ENCODE measurements around the gene TMEM175. TPM values are rescaled to one million over a fixed set of nuclear protein-coding genes. Genes with fewer than 3 reads are reported as not detected.

TMEM175 gene
- polyA plus RNA-seq, 1 of the 3 experiments (the other 2 are of a cell fraction), result 54.2 TPM

DNA sequence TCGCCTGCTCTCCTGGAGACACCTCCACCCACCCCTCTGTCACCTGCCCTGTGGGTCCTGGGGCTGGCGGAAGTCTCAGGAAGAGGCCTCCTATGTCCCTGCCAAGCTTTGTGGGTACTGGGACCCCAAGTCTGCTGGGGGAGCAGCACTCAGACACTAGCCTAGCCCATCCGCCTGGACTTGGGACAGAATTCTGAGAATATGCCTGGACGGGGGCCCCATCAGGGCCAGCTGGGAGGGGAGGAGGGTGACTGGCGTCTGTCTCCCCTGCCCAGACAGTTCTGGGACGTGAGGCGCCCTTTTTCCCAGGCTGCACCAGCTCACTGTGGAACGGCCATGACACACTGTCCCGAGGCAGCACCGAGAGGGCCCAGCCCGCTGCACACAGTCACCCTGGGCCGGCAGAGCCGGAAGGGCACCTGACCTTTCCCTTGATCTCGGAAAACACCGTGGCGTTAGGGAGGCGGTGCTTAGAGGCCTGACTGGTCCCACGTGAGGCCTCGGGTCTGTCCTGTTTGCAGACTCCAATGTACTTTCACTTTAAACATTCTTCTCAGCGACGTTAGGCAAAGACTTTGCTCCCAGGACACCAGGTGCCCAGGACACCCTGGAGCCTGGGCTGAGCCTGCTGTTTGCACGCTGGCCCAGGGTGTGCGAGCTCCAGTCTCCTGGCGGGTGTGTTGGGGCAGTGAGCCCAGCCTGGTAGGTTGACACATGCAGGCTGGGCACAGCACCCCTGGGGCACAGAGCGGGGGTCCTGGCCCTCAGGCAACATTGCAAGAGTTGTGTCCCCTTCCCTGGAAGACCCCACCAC is 60.2 kb downstream of the TMEM175 start:
- no peak for DNase-seq
- Histone ChIP-seq H3K79me2 (ENCODE audit: insufficient read depth) (peaks cover 6% of the 10 kb centered on the region; the same call in 1 of the 2 replicates), H3K4me1 (ENCODE audit: control insufficient read depth in 1 of 2, insufficient read depth in 2 of 2, low read depth in 1 of 2, low read length in 1 of 2) (peaks cover 3 to 9% of the 10 kb centered on the region in 2 experiments; a peak in 1 of 4 replicates), H3K9ac (no peak overlapping the region), H3F3A (replicated peaks; ENCODE audit: insufficient read depth) (no peaks in the 10 kb centered on the region), H3K9me3 (no peaks in the 10 kb centered on the region), H3K27ac (ENCODE audit: low read depth in 2 of 2, low read length in 1 of 2) (no peak overlapping the region), H3K27me3 (ENCODE audit: insufficient read depth) (peaks cover under 1% of the 10 kb centered on the region), H3K9me2 (no peaks in the 10 kb centered on the region), H3K4me3 (ENCODE audit: low read depth in 2 of 2, low read length in 1 of 2) (no peak overlapping the region), H2AFZ (ENCODE audit: low read depth) (no peak overlapping the region), H3K36me3 (replicated peaks in 1 of 2; ENCODE audit: control insufficient read depth in 1 of 2, insufficient read depth in 2 of 2, low read length in 1 of 2) (peaks cover 0 to 19% of the 10 kb centered on the region in 2 experiments), H3K4me2 (no peak overlapping the region), H4K20me1 (ENCODE audit: insufficient read depth) (no peaks in the 10 kb centered on the region)
- 87% methylated on average over 6 of the region's 25 CpGs for WGBS (ENCODE audit: low lambda C conversion rate)
- POLR2A ChIA-PET, result no interaction called here
- CTCF ChIA-PET, result interaction anchor here (0.6 to 2.0 kb wide), 2 partner anchors 126 to 250 kb away, joined by 3 to 5 read pairs; no protein-coding TSS in a partner anchor
- no peak for TF ChIP-seq RCOR1 (IDR thresholded peaks at IDR 0.05; ENCODE audit: low read length)
- no peak for TF ChIP-seq GABPA (IDR thresholded peaks at IDR 0.05; ENCODE audit: low read depth)

DNA sequence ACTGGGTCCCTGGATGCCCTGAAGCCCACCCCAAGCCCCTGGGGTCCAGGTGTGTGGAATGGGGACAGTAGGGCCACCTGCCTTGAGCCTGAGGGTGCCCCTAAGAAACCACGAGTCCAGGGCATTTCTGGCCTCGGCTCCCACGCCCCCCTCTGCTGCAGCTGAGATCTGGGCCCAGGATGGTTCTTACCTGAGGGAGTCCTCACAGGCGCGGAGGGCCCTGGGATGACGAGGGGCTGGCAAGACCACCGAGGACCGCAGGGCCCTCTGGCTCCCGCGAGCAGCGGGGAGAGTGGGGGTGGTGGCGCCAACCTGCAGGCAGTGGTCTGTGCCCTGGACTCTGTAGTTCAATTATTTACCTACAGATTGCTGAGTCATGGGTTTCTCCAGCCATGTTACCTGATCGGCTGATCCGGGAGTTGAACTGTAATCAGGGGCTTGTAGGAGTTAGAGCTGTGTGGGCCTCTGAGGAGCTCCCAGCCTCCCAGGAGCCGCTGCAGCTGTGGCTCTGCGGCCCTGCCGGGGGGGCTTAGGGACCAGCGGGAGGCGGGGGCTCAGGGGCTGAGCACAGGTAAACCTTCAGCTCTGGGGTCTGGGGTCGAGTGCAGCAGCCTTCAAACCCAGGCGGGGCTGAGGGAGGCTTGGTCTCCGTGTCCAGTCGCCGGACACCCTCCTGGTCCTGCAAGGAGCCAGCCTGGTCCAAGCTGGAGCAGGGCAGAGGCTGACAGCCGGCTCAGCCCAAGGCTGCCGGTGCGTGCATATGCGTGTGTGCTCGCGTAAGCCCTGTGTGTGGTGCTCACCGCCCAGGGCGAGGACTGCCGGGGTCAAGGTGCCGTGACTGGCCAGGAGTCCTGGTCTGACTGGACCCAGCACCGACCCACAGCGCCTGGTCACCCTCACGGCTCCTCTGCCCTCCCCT is 61.1 kb downstream of the TMEM175 start, which contains the start of gene SLC26A1:
Gene SLC26A1, minus strand, starts transcription at position 294 of the 919 bp plus-strand sequence. CDS start 1,701 bp downstream, outside the sequence.
- TF ChIP-seq NRF1 (IDR thresholded peaks at IDR 0.05; ENCODE audit: low read depth, low read length) (no peak), EZH2phosphoT487 (IDR thresholded peaks at IDR 0.05; ENCODE audit: borderline replicate concordance, low read depth) (no peak), MXI1 (IDR thresholded peaks at IDR 0.05; ENCODE audit: low read depth, low read length) (no peak)
- Histone ChIP-seq H3K79me2 (ENCODE audit: insufficient read depth) (no peaks in the 10 kb centered on the region), H3F3A (replicated peaks; ENCODE audit: insufficient read depth) (no peaks in the 10 kb centered on the region), H3K36me3 (replicated peaks in 1 of 2; ENCODE audit: control insufficient read depth in 1 of 2, insufficient read depth in 2 of 2, low read length in 1 of 2) (peaks cover 0 to 19% of the 10 kb centered on the region in 2 experiments), H3K27me3 (ENCODE audit: insufficient read depth) (peaks cover 8% of the 10 kb centered on the region), H3K27ac (ENCODE audit: low read depth in 2 of 2, low read length in 1 of 2) (no peak within 1 kb of the TSS), H2AFZ (ENCODE audit: low read depth) (no peak within 1 kb of the TSS), H3K9ac (no peak within 1 kb of the TSS), H3K4me1 (ENCODE audit: control insufficient read depth in 1 of 2, insufficient read depth in 2 of 2, low read depth in 1 of 2, low read length in 1 of 2) (peaks cover 0 to under 1% of the 10 kb centered on the region in 2 experiments; a peak in 1 of 4 replicates), H3K4me3 (ENCODE audit: low read depth in 2 of 2, low read length in 1 of 2) (no peak within 1 kb of the TSS), H3K4me2 (no peak within 1 kb of the TSS), H3K9me2 (no peaks in the 10 kb centered on the region), H4K20me1 (ENCODE audit: insufficient read depth) (peaks cover 8% of the 10 kb centered on the region; the same call in 1 of the 2 replicates), H3K9me3 (no peaks in the 10 kb centered on the region)
- 93% methylated on average over 15 of the region's 37 CpGs for WGBS (ENCODE audit: low lambda C conversion rate)
- no peak for DNase-seq
- ChIA-PET CTCF (interaction anchor here (2.0 kb wide), 1 partner anchor 251 kb away, joined by 5 read pairs; no protein-coding TSS in a partner anchor), POLR2A (no interaction called here)

DNA sequence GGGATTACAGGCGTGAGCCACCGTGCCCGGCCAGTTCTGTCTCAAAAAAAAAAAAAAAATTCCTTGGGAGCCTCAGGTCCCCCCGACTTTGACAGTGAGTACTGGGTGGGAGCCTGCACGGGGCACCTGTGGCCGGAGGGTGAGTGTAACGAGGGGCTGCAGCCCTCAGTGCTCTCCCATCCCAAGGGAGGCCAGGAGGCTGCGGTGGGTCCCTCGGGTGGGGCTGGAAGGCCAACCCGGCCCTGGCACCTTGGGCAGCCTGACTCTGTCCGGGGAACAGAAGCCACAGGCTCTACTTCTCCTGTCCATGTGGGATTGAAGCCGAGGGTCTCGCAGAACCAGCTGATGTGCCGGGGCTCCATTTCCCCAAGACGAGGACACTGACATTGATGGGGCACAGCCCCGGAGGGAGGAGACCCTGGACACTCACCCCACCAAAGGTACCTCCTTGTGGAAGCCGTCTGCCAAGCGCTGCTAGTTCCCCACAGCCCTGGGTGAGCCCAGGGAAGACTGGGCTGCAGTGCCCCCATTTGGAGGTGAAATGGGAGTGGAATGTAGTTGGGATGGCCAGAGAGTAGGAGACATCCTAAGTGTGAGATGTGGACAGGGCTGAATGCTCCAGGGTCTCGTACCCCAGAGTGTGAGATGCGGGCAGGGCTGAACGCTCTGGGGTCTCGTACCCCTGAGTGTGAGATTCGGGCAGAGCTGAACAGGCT is 63.2 kb downstream of the TMEM175 start:
- peaks cover 0 to 11% of the 10 kb centered on the region in 2 experiments for H3K36me3 ChIP-seq (replicated peaks in 1 of 2; ENCODE audit: control insufficient read depth in 1 of 2, insufficient read depth in 2 of 2, low read length in 1 of 2)
- WGBS (ENCODE audit: low lambda C conversion rate), result 94% methylated on average over 13 of the region's 23 CpGs
- CTCF ChIA-PET, result no interaction called here

More for the DNA sequence above, 63.2 kb downstream of the TMEM175 start:
- POLR2A ChIA-PET, result no interaction called here
- H3K9me2 ChIP-seq, result no peaks in the 10 kb centered on the region
- H3K27me3 ChIP-seq (ENCODE audit: insufficient read depth), result peaks cover 8% of the 10 kb centered on the region
- TF ChIP-seq TCF12 (IDR thresholded peaks at IDR 0.05) (no peak), RAD21 (IDR thresholded peaks at IDR 0.05; ENCODE audit: low read length) (peak; percentile 16; the same call in 1 of the 2 replicates)
- H3F3A ChIP-seq (replicated peaks; ENCODE audit: insufficient read depth), result no peaks in the 10 kb centered on the region
- no peak overlapping the region for H3K4me2 ChIP-seq
- H4K20me1 ChIP-seq (ENCODE audit: insufficient read depth), result peaks cover 14% of the 10 kb centered on the region; the same call in 1 of the 2 replicates
- no peak overlapping the region for H3K9ac ChIP-seq
- no peaks in the 10 kb centered on the region for H3K79me2 ChIP-seq (ENCODE audit: insufficient read depth)
- peak; percentile 41 for DNase-seq
- H2AFZ ChIP-seq (ENCODE audit: low read depth), result no peak overlapping the region
- H3K27ac ChIP-seq (ENCODE audit: low read depth in 2 of 2, low read length in 1 of 2), result no peak overlapping the region
- H3K9me3 ChIP-seq, result no peaks in the 10 kb centered on the region
- H3K4me3 ChIP-seq (ENCODE audit: low read depth in 2 of 2, low read length in 1 of 2), result no peak overlapping the region
- H3K4me1 ChIP-seq (ENCODE audit: control insufficient read depth in 1 of 2, insufficient read depth in 2 of 2, low read depth in 1 of 2, low read length in 1 of 2), result no peaks in the 10 kb centered on the region; a peak in 1 of 4 replicates

Measured in SK-N-SH (cell line).